Loucy (cell line): ENCODE data around the gene MGRN1.

Source experiments
- CTCF ChIP-seq: fragments of 200-600 bp; sonication (generic); conservative IDR thresholded peaks from 2 replicates; pipeline ENCODE4 v1.5.1; 2014; ENCODE audit warnings: mild to moderate bottlenecking, antibody characterized with exemption, low read length
- EZH2phosphoT487 ChIP-seq: fragments of 200-600 bp; IDR thresholded peaks from 2 replicates; pipeline ENCODE4 v1.6.1; 2018; ENCODE audit warnings: antibody characterized with exemption, mild to moderate bottlenecking, moderate library complexity, borderline replicate concordance

GRCh38 chr16:4693956-4694641, 69.5 kb downstream of the MGRN1 start:
- TF ChIP-seq CTCF (no peak), EZH2phosphoT487 (no peak)
